ENCODE measurements around the gene SHISA5. TPM values are rescaled to one million over a fixed set of nuclear protein-coding genes. Genes with fewer than 3 reads are reported as not detected.
A peak's percentile ranks its signal among the peaks of the same experiment; 100 is the strongest.

Gene SHISA5
- polyA plus RNA-seq, 2 of the 4 experiments (the other 2 are of a cell fraction) = 87.5 to 94.3 TPM

DNA sequence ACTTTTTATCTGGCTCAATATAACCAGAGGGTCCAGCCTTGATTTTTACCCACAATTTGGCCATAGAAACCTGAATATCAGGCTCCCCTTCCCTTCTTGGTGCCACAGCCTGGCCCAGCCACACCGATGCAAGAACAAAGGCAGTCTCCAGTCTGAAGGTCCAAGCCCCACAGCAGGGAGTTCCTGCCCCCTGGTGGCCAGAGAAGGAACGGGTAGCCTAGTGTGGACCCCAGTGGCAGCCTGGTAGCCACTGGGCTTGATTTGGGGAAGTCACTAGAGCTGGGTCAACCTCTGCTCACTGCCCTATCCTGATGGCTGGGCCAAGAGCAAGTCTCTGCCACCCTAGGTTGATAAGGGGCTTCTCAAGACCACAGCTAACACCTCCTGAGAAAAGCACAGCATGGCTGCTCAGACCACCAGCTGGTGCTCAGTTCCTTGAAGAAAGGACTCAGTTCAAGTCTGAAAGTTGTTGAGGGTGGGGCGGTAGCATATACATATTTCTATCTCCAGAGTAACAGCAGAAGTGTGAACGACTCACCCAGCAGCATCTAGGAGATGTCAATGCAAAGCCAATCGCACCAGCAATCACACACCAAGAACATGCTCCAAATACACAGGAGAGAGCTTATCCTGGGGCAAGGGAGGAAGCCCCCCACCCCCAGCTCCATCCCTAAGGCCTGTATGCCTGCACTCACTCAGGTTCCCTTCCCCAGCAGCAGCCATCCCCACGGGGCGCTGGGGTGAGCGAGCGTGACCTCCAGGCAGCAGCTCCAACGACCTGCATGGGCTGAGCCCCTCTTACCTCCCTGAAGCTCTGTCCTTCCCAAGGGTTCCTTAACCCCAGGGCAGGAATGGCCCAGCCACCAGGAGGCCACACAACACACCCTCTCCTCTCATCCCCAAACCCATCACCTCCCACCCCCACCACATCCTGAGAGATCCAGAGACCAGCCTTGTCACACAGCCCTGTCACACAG is 45.0 kb upstream of the SHISA5 start:
- 63% methylated on average over 8 of the region's 10 CpGs for WGBS (ENCODE audit: missing lambda C conversion rate)
- Histone ChIP-seq H3K27ac (0 out of 6 replicates have a peak overlapping the region, but pooled peaks of 1 of the 2 experiments have one; percentile 48), H3K4me2 (no peak overlapping the region), H3K9me3 (no peaks in the 10 kb centered on the region), H3K4me1 (no peaks in the 10 kb centered on the region), H3K4me3 (no peak overlapping the region)
- TF ChIP-seq RAD21 (conservative IDR thresholded peaks at IDR 0.05 in 1 of 2, IDR thresholded peaks at IDR 0.05 in 1 of 2) (peak; percentile 76 to 87), SMC3 (IDR thresholded peaks at IDR 0.05) (peak; percentile 83)
- TF ChIP-seq, protein P1, sequence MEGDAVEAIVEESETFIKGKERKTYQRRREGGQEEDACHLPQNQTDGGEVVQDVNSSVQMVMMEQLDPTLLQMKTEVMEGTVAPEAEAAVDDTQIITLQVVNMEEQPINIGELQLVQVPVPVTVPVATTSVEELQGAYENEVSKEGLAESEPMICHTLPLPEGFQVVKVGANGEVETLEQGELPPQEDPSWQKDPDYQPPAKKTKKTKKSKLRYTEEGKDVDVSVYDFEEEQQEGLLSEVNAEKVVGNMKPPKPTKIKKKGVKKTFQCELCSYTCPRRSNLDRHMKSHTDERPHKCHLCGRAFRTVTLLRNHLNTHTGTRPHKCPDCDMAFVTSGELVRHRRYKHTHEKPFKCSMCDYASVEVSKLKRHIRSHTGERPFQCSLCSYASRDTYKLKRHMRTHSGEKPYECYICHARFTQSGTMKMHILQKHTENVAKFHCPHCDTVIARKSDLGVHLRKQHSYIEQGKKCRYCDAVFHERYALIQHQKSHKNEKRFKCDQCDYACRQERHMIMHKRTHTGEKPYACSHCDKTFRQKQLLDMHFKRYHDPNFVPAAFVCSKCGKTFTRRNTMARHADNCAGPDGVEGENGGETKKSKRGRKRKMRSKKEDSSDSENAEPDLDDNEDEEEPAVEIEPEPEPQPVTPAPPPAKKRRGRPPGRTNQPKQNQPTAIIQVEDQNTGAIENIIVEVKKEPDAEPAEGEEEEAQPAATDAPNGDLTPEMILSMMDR (IDR thresholded peaks at IDR 0.05) = peak; percentile 74
- TF ChIP-seq, protein P2, sequence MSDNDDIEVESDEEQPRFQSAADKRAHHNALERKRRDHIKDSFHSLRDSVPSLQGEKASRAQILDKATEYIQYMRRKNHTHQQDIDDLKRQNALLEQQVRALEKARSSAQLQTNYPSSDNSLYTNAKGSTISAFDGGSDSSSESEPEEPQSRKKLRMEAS (IDR thresholded peaks at IDR 0.05) = no peak; the same call in 1 of the 2 replicates
- ChIA-PET CTCF (interaction anchor here (0.6 to 3.8 kb wide), 29 partner anchors 8 to 316 kb away, joined by 3 to 39 read pairs (median 5); partner anchors contain the start of genes ATRIP, CCDC51, SLC26A6 and TMA7), POLR2A (no interaction called here)
- ATAC-seq = peak; percentile 45 to 90
- DNase-seq (ENCODE audit: low read depth in 1 of 2, low spot score in 1 of 2) = peak in 1 of 2 experiments; percentile 69
- no peak for FAIRE-seq

GRCh38 chr3:48548126-48548525 is 44.2 kb upstream of the SHISA5 start:
- 76% methylated on average over 5 of the region's 5 CpGs for WGBS (ENCODE audit: missing lambda C conversion rate)
- POLR2A ChIA-PET = no interaction called here
- no peak for FAIRE-seq
- CTCF ChIA-PET = interaction anchor here (1.0 to 3.8 kb wide), 12 partner anchors 15 to 274 kb away, joined by 3 to 39 read pairs (median 6); a partner anchor contains a TSS
- TF ChIP-seq NPAS2 (CRISPR knock-in tag; IDR thresholded peaks at IDR 0.05; ENCODE audit: borderline replicate concordance) = no peak
- no peak for TF ChIP-seq KDM1A (IDR thresholded peaks at IDR 0.05; ENCODE audit: low read depth)
- TF ChIP-seq, protein P3, sequence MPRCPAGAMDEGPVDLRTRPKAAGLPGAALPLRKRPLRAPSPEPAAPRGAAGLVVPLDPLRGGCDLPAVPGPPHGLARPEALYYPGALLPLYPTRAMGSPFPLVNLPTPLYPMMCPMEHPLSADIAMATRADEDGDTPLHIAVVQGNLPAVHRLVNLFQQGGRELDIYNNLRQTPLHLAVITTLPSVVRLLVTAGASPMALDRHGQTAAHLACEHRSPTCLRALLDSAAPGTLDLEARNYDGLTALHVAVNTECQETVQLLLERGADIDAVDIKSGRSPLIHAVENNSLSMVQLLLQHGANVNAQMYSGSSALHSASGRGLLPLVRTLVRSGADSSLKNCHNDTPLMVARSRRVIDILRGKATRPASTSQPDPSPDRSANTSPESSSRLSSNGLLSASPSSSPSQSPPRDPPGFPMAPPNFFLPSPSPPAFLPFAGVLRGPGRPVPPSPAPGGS (IDR thresholded peaks at IDR 0.05) = no peak
- TF ChIP-seq, protein P4, sequence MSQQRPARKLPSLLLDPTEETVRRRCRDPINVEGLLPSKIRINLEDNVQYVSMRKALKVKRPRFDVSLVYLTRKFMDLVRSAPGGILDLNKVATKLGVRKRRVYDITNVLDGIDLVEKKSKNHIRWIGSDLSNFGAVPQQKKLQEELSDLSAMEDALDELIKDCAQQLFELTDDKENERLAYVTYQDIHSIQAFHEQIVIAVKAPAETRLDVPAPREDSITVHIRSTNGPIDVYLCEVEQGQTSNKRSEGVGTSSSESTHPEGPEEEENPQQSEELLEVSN (IDR thresholded peaks at IDR 0.05; ENCODE audit: borderline replicate concordance, low read depth) = no peak
- TF ChIP-seq ATOH8 (CRISPR knock-in tag; IDR thresholded peaks at IDR 0.05; ENCODE audit: low read depth) = no peak
- no peak for TF ChIP-seq TP53 (CRISPR knock-in tag; IDR thresholded peaks at IDR 0.05)
- TF ChIP-seq GATA3 (IDR thresholded peaks at IDR 0.05; ENCODE audit: borderline replicate concordance) = no peak
- no peak for TF ChIP-seq POLR2AphosphoS2 (conservative IDR thresholded peaks at IDR 0.05; ENCODE audit: low read length)
- TF ChIP-seq FOXS1 (CRISPR knock-in tag; IDR thresholded peaks at IDR 0.05) = no peak
- TF ChIP-seq CBX2 (IDR thresholded peaks at IDR 0.05; ENCODE audit: borderline replicate concordance, low read depth) = no peak
- TF ChIP-seq SREBF2 (IDR thresholded peaks at IDR 0.05) = no peak
- TF ChIP-seq ELK1 (IDR thresholded peaks at IDR 0.05; ENCODE audit: low read depth, low read length) = no peak
- no peak for TF ChIP-seq FOSB (CRISPR knock-in tag; IDR thresholded peaks at IDR 0.05)
- no peak for TF ChIP-seq CEBPB (IDR thresholded peaks at IDR 0.05)
- no peak for TF ChIP-seq FOSL2 (IDR thresholded peaks at IDR 0.05)
- TF ChIP-seq FOSL2 (CRISPR knock-in tag; IDR thresholded peaks at IDR 0.05) = no peak
- TF ChIP-seq, protein P2 (IDR thresholded peaks at IDR 0.05) = no peak
- Histone ChIP-seq H3K4me1 (no peaks in the 10 kb centered on the region), H3K9me3 (no peaks in the 10 kb centered on the region), H3K27ac (no peak overlapping the region), H3K4me2 (no peak overlapping the region), H3K4me3 (no peak overlapping the region)
- ATAC-seq = no peak
- no peak for DNase-seq (ENCODE audit: low read depth in 1 of 2, low spot score in 1 of 2)

All from A549 (cell line).